ENCODE data around the gene UGGT2. TPM values are rescaled to one million over a fixed set of nuclear protein-coding genes. Genes with fewer than 3 reads are reported as not detected.

The UGGT2 gene
- total RNA-seq, 1 experiment from 2014 or later: 34.5 TPM

- Histone ChIP-seq H3K27me3 (ENCODE audit: insufficient read depth, low read length) (no peaks in the 10 kb centered on the region), H4K91ac (ENCODE audit: insufficient read length, low read depth, low read length) (no peak overlapping the region), H3K9ac (ENCODE audit: extremely low read depth, insufficient read length, low read length) (no peak overlapping the region), H2AK5ac (ENCODE audit: insufficient read length, low read length) (no peak overlapping the region), H3K4ac (ENCODE audit: low read depth, low read length) (no peak overlapping the region), H3K27ac (ENCODE audit: insufficient read length, low read depth, low read length) (no peak overlapping the region), H3K79me2 (ENCODE audit: insufficient read depth, low read length) (no peaks in the 10 kb centered on the region), H3K9me3 (ENCODE audit: control insufficient read depth, low read depth, low read length) (no peaks in the 10 kb centered on the region), H3K79me1 (ENCODE audit: insufficient read depth, low read depth, low read length, poor library complexity, severe bottlenecking) (no peaks in the 10 kb centered on the region), H3K4me1 (ENCODE audit: insufficient read depth, low read length) (no peaks in the 10 kb centered on the region), H3T11ph (ENCODE audit: low read length) (no peak overlapping the region), H3K18ac (ENCODE audit: insufficient read length, low read depth, low read length) (no peak overlapping the region), H3K23me2 (ENCODE audit: insufficient read length, low read depth, low read length, poor library complexity, severe bottlenecking) (no peaks in the 10 kb centered on the region), H4K8ac (replicated peaks; ENCODE audit: insufficient read length, low read depth, low read length) (no peak overlapping the region), H4K20me1 (ENCODE audit: control insufficient read depth, insufficient read depth, insufficient read length) (no peaks in the 10 kb centered on the region), H3K23ac (ENCODE audit: insufficient read length, low read depth, low read length) (no peak overlapping the region), H4K5ac (ENCODE audit: insufficient read length, low read depth, low read length) (no peak overlapping the region), H2BK15ac (ENCODE audit: low read depth, low read length) (no peak overlapping the region), H2BK5ac (ENCODE audit: insufficient read length, low read length) (no peak overlapping the region), H2BK12ac (ENCODE audit: insufficient read length, low read depth, low read length) (no peak overlapping the region), H3K4me2 (ENCODE audit: insufficient read depth, insufficient read length, low read length) (no peak overlapping the region), H2AFZ (ENCODE audit: low read length) (no peak overlapping the region), H3K14ac (ENCODE audit: insufficient read depth, low read length) (no peak overlapping the region), H2BK20ac (ENCODE audit: low read depth, low read length, poor library complexity, severe bottlenecking) (no peak overlapping the region), H3K56ac (ENCODE audit: insufficient read length, low read depth, low read length) (no peak overlapping the region), H2BK120ac (ENCODE audit: low read depth, low read length, poor library complexity, severe bottlenecking) (no peak overlapping the region)
- Mint-ChIP-seq H3K9me3 (peaks cover 7 to 11% of the 10 kb centered on the region in 2 experiments; a peak in 4 of 5 replicates), H3K27ac (peak overlapping the region in 1 of 3 experiments; percentile 39; a peak in 1 of 7 replicates), H3K4me3 (no peak overlapping the region), H3K4me1 (no peaks in the 10 kb centered on the region; a peak in 1 of 4 replicates), H3K36me3 (ENCODE audit: insufficient read depth in 1 of 3, low read depth in 3 of 3) (peaks cover 19 to 42% (median 31%) of the 10 kb centered on the region in 3 experiments), H3K27me3 (ENCODE audit: low read depth) (no peaks in the 10 kb centered on the region)
- DNase-seq: no peak
- TF ChIP-seq, protein P1, sequence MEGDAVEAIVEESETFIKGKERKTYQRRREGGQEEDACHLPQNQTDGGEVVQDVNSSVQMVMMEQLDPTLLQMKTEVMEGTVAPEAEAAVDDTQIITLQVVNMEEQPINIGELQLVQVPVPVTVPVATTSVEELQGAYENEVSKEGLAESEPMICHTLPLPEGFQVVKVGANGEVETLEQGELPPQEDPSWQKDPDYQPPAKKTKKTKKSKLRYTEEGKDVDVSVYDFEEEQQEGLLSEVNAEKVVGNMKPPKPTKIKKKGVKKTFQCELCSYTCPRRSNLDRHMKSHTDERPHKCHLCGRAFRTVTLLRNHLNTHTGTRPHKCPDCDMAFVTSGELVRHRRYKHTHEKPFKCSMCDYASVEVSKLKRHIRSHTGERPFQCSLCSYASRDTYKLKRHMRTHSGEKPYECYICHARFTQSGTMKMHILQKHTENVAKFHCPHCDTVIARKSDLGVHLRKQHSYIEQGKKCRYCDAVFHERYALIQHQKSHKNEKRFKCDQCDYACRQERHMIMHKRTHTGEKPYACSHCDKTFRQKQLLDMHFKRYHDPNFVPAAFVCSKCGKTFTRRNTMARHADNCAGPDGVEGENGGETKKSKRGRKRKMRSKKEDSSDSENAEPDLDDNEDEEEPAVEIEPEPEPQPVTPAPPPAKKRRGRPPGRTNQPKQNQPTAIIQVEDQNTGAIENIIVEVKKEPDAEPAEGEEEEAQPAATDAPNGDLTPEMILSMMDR (conservative IDR thresholded peaks at IDR 0.05): no peak
- no CpG with 5 or more reads among the region's 3 CpGs for WGBS (ENCODE audit: extremely low coverage, insufficient read length, low lambda C conversion rate)
Measured at GRCh38 chr13:95793018-95793555, 260.1 kb downstream of the UGGT2 start.
